Inflammatory macrophage (primary cell): ENCODE measurements around the gene PRKN.

Experiments
- DNase-seq, 2 donors: peaks; one replicate each; pipeline ENCODE4 v3.0.0-alpha.2; 2020 to 2022

Gene PRKN

DNA sequence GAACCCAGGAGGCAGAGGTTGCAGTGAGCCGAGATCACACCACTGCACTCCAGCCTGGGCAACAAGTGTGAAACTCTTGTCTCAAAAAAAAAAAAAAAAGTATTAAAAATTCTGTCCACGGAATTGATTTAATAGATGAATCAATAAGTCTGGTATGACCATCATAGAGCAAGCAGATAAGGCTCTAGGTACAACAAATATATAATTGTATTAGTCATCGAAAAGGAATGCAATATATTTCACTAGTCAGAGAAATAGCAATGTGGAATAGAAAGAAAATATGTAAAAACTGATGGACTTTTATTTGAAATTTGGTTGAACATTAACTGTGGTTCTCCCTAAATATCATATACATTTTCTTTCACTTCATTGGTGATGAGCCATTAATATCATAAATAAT, 976.9 kb downstream of the PRKN start:
- DNase-seq, result no peak

DNA sequence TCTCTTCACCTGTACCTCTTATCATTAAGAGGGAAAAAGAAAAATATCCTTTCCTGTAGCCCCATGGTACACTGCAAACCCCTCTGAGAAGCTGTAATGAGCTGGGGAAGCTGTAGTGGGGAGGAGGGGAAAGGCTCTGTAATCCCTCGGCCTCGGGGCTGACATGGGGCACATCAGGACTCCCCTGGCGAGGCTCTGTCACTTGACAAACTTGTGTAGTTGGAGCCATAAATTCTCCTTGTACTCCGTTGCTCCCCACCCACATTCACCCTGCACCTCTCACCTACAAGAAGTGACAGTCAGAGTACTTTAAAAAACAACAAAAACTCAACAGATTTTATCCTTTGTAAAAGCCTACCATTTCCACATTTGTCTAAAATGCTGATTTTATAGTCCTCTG, 978.0 kb downstream of the PRKN start:
- DNase-seq, result no peak

DNA sequence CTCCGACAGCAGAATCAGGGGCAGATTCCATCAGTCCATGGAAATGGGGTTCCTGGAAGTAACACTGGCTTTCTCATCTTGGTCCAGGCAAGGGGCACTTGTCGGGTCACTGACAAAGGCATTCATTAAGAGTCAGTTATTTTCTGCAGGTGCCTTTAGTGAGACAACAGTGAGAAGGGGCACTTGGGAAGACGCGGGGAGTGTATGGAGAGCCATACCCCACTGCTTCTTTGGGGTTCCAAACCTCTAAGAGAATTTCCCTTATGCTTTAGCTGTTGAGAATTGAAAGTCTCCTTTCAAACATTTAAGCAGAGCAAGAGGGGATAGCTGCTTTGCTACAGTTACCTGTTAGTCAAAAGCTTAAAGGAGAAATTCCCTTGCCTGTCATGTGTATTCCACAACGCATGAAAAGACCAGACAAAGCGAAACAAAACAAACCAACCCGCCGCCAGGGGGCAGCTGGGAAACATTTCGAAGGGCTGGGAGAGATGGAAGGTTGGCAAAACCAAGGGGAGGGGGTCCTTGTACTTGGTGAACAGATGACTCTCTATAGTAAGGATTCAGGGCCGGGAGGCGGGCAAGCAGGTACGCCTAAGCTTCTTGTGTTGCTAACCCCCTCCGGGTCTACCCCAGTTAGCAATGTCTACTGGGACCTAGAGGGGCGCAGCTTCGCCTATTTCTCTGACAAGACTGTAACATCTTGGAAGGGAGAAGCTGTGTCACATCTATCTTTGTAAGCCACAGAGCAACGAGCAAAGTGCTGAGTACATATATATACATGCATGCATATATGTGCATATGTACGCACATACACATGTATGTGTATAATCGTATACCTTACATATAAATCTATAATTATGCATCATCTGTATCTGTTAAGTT, 978.8 kb downstream of the PRKN start:
- peak; percentile 22 to 33 for DNase-seq

GRCh38 chr6:161747506-161747905, 980.1 kb downstream of the PRKN start:
- DNase-seq, result no peak

- DNase-seq, result no peak
These were observed 981.9 kb downstream of the PRKN start for GRCh38 chr6:161745594-161746141.

DNA sequence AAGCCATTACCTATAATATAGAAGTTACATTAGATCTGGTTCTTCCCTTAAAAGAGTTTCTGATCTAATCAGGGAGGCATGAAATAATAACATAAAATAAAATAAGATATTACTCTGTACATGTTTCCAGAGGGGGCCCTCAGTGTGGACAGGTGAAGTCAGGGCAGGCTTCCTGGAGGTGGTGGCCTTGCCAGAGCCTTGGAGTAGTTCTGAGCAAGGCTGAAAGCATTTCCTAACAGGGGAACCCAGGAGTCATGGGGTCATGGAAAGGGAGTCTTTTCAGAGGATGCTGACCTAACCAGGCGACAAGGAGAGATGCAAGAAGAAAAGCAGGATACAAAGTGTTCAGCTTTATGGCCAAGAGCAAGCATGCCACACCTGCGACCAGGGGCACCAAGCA, 982.4 kb downstream of the PRKN start:
- DNase-seq, result no peak

DNA sequence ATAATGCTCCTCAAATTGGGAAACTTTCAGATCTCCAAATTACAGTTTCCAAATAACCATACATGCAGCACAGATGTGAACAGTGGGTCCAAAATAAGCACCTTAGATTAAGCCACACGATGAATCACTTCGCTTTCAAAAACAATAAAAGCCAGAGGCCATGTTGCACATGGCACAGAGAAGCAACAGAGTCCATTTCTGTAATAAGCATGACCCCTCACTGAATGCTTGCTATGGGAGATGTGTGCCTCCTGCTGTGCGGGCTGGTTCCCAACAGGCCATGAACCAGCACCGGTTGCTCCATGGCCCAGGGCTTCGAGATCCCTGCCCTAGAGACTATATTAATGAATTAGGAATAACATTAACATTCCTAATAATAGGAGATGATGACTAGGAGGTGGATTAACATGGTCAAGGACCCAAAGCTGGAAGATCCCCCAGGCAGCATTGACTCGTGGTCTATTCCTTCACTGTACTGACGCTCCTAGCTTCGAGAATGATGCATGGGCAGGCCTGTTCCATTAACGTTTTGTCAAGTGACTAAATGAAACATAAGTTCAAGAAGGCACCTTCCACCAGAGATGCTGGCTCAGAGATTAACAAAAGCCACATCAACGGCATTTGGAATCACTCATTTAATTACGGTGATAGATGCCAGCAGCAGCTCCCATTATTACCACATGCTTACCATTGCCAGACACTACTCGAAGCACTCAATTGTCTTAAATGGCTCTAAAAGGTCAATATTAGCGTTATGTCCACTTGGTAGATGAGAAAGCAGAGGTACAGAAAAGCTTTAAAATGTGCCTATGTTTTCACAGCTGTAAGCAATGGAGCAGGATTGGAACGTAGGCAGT, 983.1 kb downstream of the PRKN start:
- no peak for DNase-seq

- DNase-seq, result no peak
These were observed 983.9 kb downstream of the PRKN start for GRCh38 chr6:161743509-161744178.

DNA sequence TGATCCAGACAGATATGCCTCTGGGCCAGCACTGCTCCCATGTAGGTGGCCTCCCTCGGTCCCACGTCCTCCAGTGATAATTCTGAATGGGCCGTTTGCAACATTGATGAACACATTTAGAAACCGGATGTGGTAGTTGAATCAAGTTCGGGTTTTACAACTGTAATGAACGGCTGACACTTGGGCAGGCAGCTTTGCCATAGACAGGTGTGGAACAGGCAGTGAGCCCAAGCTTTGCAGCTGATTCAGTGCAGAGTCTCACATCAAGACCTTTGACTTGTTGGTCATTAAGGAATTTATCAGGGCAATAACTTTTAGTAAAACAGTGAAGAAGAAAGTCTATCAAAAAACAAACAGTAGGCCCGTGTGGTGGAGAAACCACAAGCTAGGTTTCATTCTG, 987.1 kb downstream of the PRKN start:
- DNase-seq, result no peak

DNA sequence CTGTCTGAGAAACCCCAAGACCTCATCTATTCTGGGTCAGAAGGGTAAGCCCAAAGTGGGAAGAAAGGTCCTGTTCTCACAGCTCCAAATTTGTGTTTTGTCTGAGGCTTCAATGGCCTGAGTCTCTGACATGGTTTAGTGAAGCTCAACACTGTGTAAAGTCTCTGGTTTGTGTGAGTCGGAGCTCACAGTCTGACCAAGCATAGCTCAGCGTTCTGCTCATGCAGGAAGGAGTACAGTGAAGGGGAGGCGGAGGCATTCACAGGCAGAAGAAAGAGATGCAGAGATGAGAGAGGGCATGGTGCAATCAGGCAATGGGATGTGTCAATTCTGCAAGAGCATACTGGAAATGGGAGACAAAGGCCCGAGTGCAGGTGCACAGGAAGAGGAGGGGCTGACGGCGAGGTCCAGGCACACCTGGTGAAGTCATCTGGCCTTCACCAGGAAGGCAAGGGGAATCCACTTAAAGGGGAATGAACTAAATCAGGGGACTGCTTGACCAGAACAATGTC, 990.7 kb downstream of the PRKN start:
- DNase-seq, result no peak

DNA sequence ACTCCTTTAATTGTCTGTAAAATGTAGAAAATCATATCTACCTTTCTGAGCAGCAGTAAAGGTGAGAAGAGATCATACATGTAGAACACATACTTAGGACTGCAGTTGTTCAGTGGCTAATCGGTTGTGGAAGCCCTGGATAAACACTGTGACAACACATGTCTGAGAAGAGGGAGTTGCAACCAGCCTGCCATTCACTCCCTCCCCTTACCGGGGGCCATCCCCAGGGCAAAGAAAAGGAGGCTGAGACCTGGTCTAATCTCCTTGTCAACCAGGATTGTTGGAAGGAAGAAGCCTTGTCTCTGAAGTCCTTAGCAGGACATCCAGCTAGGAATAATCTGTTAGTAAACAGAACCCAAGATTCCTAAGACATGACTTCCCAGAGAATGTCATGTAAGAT, 991.2 kb downstream of the PRKN start:
- no peak for DNase-seq

DNA sequence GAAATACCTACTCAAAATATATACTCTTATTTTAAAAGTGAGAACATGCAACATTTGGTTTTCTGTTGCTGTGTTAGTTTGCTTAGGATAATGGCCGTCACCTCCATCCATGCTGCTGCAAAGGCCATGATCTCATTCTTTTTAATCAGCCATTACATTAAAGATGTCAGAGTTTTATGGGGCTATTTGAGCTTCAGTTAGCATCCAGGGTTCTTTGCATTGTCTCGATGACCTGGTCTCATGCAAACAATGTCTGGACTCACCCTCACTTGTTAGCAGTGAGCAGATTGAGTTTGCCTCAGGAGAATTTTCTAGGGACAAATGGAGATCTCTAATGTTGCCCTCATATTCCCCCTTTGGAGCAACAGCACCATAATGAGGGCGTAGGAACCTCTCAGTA, 995.0 kb downstream of the PRKN start:
- DNase-seq, result no peak

- DNase-seq, result no peak
These were observed 1000.3 kb downstream of the PRKN start for GRCh38 chr6:161727083-161727833.

DNA sequence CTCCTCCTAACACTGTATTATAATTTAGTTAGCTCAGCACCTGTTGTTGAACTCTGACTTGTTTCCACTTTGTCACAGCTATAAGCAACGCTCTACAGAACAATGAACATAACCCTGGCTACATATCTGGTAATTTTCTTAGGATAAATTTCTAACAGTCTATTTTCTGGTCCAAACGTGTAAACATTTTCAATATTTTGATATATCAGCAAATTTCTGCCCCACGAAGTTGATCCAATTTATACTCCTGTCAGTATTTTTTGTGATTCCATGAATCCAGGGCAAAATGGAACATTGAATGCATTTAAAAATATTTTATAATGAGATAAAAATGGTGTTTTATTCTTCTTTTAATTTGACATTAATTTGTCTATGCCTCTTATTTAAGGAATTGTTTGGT, 1005.2 kb downstream of the PRKN start:
- DNase-seq, result no peak

GRCh38 chr6:161721511-161721910, 1006.1 kb downstream of the PRKN start:
- DNase-seq, result no peak

DNA sequence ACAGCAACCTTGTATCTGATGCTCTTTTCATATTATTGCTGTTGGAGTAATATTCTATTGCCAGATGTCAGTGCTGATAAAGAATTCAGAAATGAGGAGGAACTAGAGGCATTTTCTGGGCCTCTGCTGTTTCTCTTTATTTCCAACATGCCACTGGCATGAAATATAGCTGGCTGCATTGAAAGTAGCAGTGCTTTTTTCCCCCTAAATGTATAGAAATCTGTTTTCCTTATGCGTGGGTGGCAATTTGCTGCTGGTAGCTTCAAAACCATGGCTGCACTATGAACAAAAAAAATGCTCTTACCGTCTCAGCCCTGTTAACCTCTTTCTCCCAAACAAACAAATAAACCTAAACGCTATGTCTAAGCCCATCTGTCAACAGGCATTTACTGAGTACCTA, 1011.4 kb downstream of the PRKN start:
- DNase-seq, result no peak

DNA sequence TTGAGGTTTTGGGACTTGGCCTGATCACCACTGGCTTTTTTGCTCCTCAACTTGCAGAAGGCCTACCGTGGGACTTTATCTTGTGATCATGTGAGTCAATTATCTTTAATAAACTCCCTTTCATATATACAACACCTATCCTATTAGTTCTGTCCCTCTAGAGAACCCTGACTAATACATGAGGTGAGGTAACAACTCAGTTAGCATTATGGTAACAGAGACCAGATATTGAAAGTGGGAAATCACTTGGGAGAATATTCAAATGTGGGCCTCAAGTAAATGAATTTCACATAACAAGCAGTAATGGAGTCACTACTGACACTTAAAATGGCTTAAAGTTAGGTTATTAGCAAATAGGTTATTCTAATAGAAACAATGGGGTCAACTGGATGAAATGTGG, 1015.6 kb downstream of the PRKN start:
- DNase-seq, result no peak

DNA sequence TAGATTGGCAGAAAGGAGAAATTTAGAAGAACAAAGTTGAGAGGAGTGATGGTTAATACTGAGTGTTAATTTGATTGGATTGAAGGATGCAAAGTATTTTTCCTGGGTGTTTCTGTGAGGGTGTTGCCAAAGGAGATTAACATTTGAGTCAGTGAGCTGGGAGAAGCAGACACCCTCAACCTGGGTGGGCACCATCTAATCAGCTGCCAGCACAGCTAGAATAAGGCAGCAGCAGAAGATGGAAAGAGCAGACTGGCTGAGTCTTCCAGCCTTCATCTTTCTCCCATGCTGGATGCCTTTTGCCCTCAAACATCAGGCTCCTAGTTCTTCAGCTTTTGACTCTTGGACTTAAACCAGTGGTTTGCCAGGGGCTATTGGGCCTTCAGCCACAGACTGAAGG, 1016.1 kb downstream of the PRKN start:
- DNase-seq, result no peak

DNA sequence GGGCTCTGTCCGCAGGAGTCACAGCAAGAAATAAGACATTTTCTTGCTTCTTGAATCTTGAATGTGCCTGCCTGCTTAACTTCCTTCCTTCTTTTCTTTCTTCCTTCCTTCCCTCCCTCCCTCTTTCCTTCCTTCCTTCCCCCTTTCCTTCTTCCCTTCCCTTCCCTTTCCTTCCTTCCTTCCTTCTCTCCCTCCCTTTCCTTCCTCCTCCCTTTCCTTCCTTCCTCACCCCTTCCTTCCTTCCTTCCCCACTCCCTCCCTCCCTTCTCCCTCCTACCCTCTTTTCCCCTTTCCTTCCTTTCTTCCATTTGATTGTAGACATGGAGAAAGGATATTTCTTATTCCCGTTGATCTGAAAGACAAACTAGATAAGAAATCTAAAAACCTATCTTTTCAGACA, 1016.9 kb downstream of the PRKN start:
- DNase-seq, result no peak

GRCh38 chr6:161701056-161701455, 1026.5 kb downstream of the PRKN start:
- DNase-seq, result no peak

DNA sequence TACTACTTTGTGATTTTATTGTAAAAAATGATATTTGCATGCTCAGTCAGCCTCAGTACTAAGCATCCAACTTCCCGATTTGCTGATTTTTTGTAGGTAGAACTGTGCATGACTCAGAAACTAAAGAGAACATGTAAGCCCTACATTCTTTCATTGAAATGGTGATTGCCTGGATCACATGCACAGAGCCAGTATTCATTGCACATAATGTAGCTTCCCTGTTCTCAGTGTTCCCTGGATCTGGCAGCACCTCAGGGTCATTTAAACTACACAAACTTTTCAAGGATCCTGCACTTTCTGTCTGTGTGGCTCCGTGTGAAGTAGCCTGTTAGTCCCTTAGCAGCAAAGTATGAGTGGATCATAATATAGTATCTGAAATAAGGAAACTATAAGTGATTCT, 1030.8 kb downstream of the PRKN start:
- DNase-seq, result no peak

GRCh38 chr6:161694995-161695394, 1032.6 kb downstream of the PRKN start:
- peak in 1 of 2 donors; percentile 4 for DNase-seq
